ENCODE data around the gene TIGD4.
A peak's percentile ranks its signal among the peaks of the same experiment; 100 is the strongest.
"Not testable (repeated sequence)": the region's sequence is repeated elsewhere in the genome, so short reads cannot be mapped to it uniquely, and the experiment has no call there.

TIGD4 gene

GRCh38 chr4:152778656-152779512, 646 bp downstream of the TIGD4 start:
- peak; percentile 42 for DNase-seq (ENCODE audit: low read depth)
- H3K4me3 ChIP-seq (ENCODE audit: low read depth, low read length): peak overlapping the region; percentile 88
- no peak for TF ChIP-seq MYC (IDR thresholded peaks at IDR 0.05; ENCODE audit: low read depth, low read length)
- no peak for TF ChIP-seq POLR2A (IDR thresholded peaks at IDR 0.05; ENCODE audit: extremely low read depth, insufficient read length)

GRCh38 chr4:152777488-152777887, 2.0 kb downstream of the TIGD4 start:
- no peak for TF ChIP-seq MYC (IDR thresholded peaks at IDR 0.05; ENCODE audit: low read depth, low read length)
- no peak for TF ChIP-seq POLR2A (IDR thresholded peaks at IDR 0.05; ENCODE audit: extremely low read depth, insufficient read length)
- TF ChIP-seq CTCF (IDR thresholded peaks at IDR 0.05; ENCODE audit: low read depth, low read length): no peak
- TF ChIP-seq MAX (IDR thresholded peaks at IDR 0.05; ENCODE audit: low read depth, low read length): no peak

GRCh38 chr4:152776352-152776751, 3.2 kb downstream of the TIGD4 start:
- TF ChIP-seq MYC (IDR thresholded peaks at IDR 0.05; ENCODE audit: low read depth, low read length) (no peak), POLR2A (IDR thresholded peaks at IDR 0.05; ENCODE audit: extremely low read depth, insufficient read length) (no peak), MAX (IDR thresholded peaks at IDR 0.05; ENCODE audit: low read depth, low read length) (no peak), CTCF (IDR thresholded peaks at IDR 0.05; ENCODE audit: low read depth, low read length) (no peak)
- DNase-seq (ENCODE audit: low read depth): no peak
- H3K4me3 ChIP-seq (ENCODE audit: low read depth, low read length): no peak overlapping the region

More at GRCh38 chr4:152777488-152777887, 2.0 kb downstream of the TIGD4 start:
- no peak for DNase-seq (ENCODE audit: low read depth)
- no peak overlapping the region for H3K4me3 ChIP-seq (ENCODE audit: low read depth, low read length)

GRCh38 chr4:152773953-152774352, 5.6 kb downstream of the TIGD4 start:
- no peak overlapping the region for H3K4me3 ChIP-seq (ENCODE audit: low read depth, low read length)
- no peak for DNase-seq (ENCODE audit: low read depth)
- no peak for TF ChIP-seq MYC (IDR thresholded peaks at IDR 0.05; ENCODE audit: low read depth, low read length)
- no peak for TF ChIP-seq MAX (IDR thresholded peaks at IDR 0.05; ENCODE audit: low read depth, low read length)
- TF ChIP-seq POLR2A (IDR thresholded peaks at IDR 0.05; ENCODE audit: extremely low read depth, insufficient read length): no peak
- no peak for TF ChIP-seq CTCF (IDR thresholded peaks at IDR 0.05; ENCODE audit: low read depth, low read length)

- TF ChIP-seq CTCF (IDR thresholded peaks at IDR 0.05; ENCODE audit: low read depth, low read length) (no peak), MYC (IDR thresholded peaks at IDR 0.05; ENCODE audit: low read depth, low read length) (no peak), MAX (IDR thresholded peaks at IDR 0.05; ENCODE audit: low read depth, low read length) (no peak), POLR2A (IDR thresholded peaks at IDR 0.05; ENCODE audit: extremely low read depth, insufficient read length) (no peak)
- H3K4me3 ChIP-seq (ENCODE audit: low read depth, low read length): no peak overlapping the region
- DNase-seq (ENCODE audit: low read depth): no peak
Observed at GRCh38 chr4:152773339-152773738, 6.2 kb downstream of the TIGD4 start.

GRCh38 chr4:152771741-152772533, 7.6 kb downstream of the TIGD4 start:
- H3K4me3 ChIP-seq (ENCODE audit: low read depth, low read length): no peak overlapping the region
- DNase-seq (ENCODE audit: low read depth): no peak
- no peak for TF ChIP-seq POLR2A (IDR thresholded peaks at IDR 0.05; ENCODE audit: extremely low read depth, insufficient read length)
- no peak for TF ChIP-seq CTCF (IDR thresholded peaks at IDR 0.05; ENCODE audit: low read depth, low read length)
- TF ChIP-seq MAX (IDR thresholded peaks at IDR 0.05; ENCODE audit: low read depth, low read length): no peak

GRCh38 chr4:152765069-152765737, 14.3 kb downstream of the TIGD4 start:
- not testable (repeated sequence) for DNase-seq (ENCODE audit: low read depth); H3K4me3 ChIP-seq (ENCODE audit: low read depth, low read length)

All from NB4 (cell line).